ENCODE data around the gene PNMA1.

- TF ChIP-seq FOSL1 (CRISPR knock-in tag; IDR thresholded peaks at IDR 0.05; ENCODE audit: borderline replicate concordance) (no peak), MTA1 (CRISPR knock-in tag; IDR thresholded peaks at IDR 0.05; ENCODE audit: borderline replicate concordance) (no peak), RARG (CRISPR knock-in tag; IDR thresholded peaks at IDR 0.05; ENCODE audit: low read depth) (no peak), FOXJ3 (CRISPR knock-in tag; IDR thresholded peaks at IDR 0.05; ENCODE audit: borderline replicate concordance) (no peak), ZHX1 (CRISPR knock-in tag; IDR thresholded peaks at IDR 0.05; ENCODE audit: low read depth) (no peak), CBX2 (IDR thresholded peaks at IDR 0.05; ENCODE audit: low read depth, low read length) (no peak), CBX2 (CRISPR knock-in tag; IDR thresholded peaks at IDR 0.05; ENCODE audit: low read depth) (no peak)
Measured at GRCh38 chr14:73685328-73685727, 28.9 kb downstream of the PNMA1 start.

All from HepG2 (cell line).